ENCODE measurements around the gene EFCAB5. TPM values are rescaled to one million over a fixed set of nuclear protein-coding genes. Genes with fewer than 3 reads are reported as not detected.

Gene EFCAB5
- total RNA-seq, 1 donor from 2014 or later = 1.9 TPM

Other genes starting within 250 kb of the EFCAB5 start
- gene SSH2, start 11.4 kb upstream of the EFCAB5 start, total RNA-seq = 80.1 and 95.7 TPM in 2 replicates
- gene NSRP1, start 175.2 kb downstream of the EFCAB5 start, total RNA-seq = 35.3 and 44.2 TPM in 2 replicates